KG1 (cell line): ENCODE data around the gene NUMB.

Experiments
- DNase-seq: peaks from one replicate; lab custom pipeline; 2025; lab: John Stamatoyannopoulos, UW

Gene NUMB

DNA sequence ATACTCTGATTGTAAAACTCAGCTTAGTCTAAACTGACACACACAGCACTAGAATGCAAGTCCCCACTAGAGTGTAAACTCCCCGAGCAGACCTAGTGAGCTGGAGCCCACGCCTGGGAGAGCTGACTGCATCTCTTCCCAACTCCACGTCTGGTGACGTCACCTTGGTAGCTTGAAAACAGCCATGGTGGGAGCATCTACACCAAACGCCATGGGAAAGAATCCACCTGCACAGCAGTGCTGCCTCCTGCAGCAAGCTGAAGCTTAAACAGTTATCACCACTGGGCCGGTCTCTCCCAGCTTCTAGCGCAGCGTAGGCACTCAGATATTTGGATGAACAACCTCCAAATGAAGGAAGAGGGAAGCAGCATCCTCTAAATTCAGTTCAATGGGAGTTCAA is 225.4 kb downstream of the NUMB start:
- DNase-seq: no peak

GRCh38 chr14:73231981-73232851 is 226.1 kb downstream of the NUMB start:
- no peak for DNase-seq

GRCh38 chr14:73230051-73230450 is 228.3 kb downstream of the NUMB start:
- no peak for DNase-seq

DNA sequence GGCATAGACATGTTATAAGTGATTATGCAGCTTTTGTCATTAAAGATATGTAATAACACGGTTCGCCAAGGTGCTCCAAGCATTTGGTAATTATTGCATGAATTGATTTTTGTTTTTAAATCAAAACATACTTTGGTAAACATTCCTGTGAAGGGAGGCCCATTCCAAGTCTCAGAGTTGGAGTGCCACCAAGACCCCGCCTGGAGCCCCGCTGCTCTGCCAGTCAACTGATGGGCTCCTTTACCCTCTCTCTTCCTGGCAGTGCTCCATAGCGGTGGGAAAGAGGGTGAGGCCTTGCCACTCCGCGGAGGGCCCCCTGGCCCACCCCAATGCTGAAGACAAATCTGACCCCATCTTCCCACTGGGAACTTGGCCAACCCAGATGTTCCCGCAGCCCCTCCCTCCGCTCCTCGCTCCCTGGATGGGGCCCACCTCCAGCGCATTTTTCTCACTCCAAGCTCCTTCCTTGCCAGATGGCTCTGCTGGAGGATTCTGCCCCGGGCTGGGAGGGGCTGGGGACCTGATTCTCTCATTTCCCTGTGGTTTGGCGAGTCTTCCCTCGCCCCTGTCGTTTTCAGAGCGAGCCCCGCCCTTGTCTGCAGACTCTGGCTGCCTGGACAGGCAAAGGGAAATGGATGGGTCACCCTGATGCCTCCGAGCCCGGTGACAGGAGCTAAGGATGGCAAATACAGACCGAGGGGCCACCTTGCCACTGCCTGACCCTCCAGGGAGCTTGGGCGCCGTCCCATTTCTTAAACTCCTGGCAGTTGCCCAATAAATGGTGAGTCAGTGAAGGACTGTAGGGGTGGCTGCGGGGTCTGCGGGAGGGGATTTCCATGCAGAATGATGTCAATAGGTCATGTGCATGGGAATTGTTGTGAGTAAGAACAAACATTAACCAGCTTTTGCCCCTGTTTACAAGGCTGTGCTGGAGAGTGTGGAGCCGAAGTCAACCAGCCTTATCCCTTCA is 230.2 kb downstream of the NUMB start:
- DNase-seq: no peak

GRCh38 chr14:73225496-73225895 is 232.8 kb downstream of the NUMB start:
- DNase-seq: no peak
